ENCODE data around the gene POLR2L.
A peak's percentile ranks its signal among the peaks of the same experiment; 100 is the strongest.

The POLR2L gene

DNA sequence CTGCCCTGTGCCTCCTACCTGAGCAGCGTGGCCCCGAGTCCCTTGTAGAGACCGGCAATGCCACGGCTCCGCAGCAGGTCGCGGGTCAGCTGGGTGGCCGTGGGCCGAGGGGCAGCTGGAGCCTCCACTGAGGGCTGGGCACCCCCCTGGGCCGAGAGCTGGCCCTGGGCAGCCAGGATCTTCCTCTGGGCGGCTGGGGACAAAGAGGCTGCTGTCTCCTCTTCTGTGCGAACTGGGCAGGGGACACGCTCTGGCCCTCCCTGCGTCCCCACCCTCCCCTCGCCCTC, 49.9 kb downstream of the POLR2L start:
- no peak for DNase-seq

DNA sequence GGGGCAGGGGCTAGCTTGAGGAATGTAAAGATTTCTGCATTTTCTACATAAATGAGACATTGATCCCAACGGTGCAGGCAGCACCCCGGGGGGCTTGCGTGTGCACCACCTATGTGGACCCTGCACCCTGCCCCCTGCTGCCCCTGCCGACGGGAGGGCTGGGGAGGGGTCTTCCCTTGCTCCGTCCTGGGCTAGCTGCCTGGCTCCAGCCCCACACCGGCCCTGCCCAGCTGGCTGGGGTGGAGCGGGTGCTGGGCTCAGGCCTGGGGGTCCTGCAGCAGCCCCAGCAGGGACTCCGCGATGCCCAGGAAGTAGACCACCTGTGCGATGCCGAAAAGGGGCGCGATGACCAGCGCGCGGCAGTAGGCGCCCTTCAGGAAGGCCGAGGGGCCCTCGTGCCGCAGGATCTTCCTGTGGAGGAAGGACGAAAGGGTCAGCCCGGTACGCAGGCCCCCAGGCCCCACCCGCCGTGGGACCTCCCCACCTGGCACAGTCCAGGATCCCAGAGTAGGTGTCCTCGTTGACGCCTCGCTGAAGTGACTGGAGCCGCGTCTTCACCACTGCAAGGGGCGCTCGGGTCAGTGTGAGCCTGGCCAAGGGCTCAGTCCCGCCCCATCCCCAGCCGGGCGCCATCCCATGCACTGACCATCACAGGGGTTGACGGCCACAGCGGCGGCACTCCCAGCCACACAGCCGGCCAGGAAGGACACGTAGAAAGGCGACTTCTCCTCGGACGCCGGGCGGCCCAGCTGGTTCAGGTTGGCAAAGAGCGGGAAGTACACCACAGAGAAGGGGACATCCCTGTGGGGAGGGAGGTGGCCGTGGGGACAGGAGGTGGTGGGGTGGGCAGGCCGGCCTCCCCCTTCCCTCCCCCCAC, 50.4 kb downstream of the POLR2L start:
- DNase-seq: no peak

DNA sequence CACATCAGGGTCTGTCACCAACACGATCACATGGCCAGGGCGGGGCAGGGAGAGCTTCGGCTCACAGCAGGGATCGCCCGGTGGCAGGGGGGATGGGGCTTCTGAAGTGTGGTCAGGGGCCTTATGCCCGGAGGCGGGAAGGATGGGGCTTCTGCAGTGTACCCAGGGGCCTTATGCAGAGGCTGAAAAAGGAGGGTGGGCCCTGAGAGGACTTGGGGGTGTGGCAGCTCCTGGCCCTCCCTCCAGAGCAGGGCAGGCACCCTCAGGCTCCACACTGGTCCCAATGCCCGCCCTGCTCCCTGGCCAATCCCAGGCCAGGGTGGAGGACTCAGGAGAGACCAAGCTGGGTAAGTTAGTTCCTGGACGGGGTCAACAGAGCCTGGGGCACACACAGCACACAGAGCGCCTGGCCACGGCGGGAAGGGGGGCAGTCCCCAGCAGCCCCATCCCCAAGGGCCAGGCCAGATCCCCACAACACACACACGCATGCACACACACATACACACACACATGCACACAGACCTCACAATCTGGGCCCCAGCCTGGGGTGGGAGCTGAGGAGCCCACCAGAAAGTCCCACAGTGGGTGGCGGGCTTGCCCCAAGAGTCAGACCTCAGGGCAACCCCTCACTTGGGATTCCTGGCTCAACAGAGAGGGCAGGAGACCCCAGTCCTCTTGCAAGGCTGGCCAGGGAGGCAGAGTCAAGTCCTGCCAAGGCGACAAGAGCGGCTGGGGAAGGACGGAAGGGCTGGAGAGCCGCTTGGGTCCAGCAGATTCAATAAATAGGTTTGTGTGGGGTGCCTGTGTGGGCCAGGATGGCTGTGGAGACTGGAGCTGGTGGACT, 51.4 kb downstream of the POLR2L start:
- DNase-seq: no peak

DNA sequence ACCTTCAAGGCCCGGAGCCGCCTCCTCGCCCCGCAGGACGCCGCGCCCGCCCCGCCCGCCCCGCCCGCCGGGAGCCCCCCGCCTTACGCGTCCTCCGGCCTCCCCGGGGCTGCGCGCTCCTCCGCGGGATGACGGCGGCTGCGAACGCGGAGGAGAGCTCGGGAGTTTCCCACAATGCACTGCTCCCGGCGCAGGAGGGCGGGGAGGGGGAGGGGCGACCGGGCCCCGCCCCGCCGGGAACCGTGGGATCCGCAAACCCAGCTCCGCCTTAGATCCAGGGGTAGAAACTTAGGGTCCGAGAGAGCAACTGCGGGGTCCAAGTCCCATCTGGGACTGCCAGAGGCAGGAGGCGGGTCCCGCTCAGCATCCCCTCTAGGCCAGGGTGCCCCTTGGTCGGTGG, 52.4 kb downstream of the POLR2L start, which contains the start of gene CEND1:
TSS of gene CEND1 (minus strand) at position 148 of the 400 bp plus-strand sequence. CDS start 1,514 bp downstream, outside the sequence.
- DNase-seq: peak; percentile 77

All from midbrain (tissue), 1 donor.